HepG2 (cell line): ENCODE measurements around the gene IP6K3. TPM values are rescaled to one million over a fixed set of nuclear protein-coding genes. Genes with fewer than 3 reads are reported as not detected.

Source experiments
- EP300 ChIP-seq, 3 experiments: sonication (generic) in 1 of 3; formaldehyde crosslinking in 1 of 3; IDR thresholded peaks; 2 replicates each; pipeline versions ENCODE4 v1.5.1 to v1.6.1; 2011 to 2020; ENCODE audit warnings: low read depth in 2 of 3, low read length in 2 of 3, borderline replicate concordance in 1 of 3, improper control_type of control experiment in 1 of 3, mild to moderate bottlenecking in 1 of 3, missing genetic modification reagents in 1 of 3, moderate library complexity in 1 of 3
- FOXA1 ChIP-seq, 2 experiments: fragments of 450-650 bp in 1 of 2; sonication (generic) in 1 of 2; formaldehyde crosslinking in 1 of 2; IDR thresholded peaks; 2 replicates each; pipeline versions ENCODE4 v1.4.0 to v1.6.1; 2016 to 2020; ENCODE audit warnings: missing genetic modification reagents in 1 of 2
- HDAC2 ChIP-seq: sonication (generic); formaldehyde crosslinking; IDR thresholded peaks from 2 replicates; pipeline ENCODE4 v1.4.0; 2020; ENCODE audit warnings: missing genetic modification reagents
- HMG20A ChIP-seq: IDR thresholded peaks from 2 replicates; pipeline ENCODE4 v1.6.1; 2016; ENCODE audit warnings: borderline replicate concordance
- JUND ChIP-seq: sonication (generic); formaldehyde crosslinking; IDR thresholded peaks from 2 replicates; pipeline ENCODE4 v1.8.0; 2022; ENCODE audit warnings: mild to moderate bottlenecking, missing genetic modification reagents
- LCORL ChIP-seq, 2 experiments: fragments of 450-650 bp in 1 of 2; sonication (generic) in 1 of 2; formaldehyde crosslinking in 1 of 2; IDR thresholded peaks; 2 replicates each; pipeline versions ENCODE4 v1.5.0 to v1.6.1; 2017 to 2020; ENCODE audit warnings: antibody characterized with exemption in 1 of 2, missing genetic modification reagents in 1 of 2
- MED13 ChIP-seq: sonication (generic); formaldehyde crosslinking; IDR thresholded peaks from 2 replicates; pipeline ENCODE4 v1.5.0; 2020; ENCODE audit warnings: missing genetic modification reagents
- MZF1 ChIP-seq: sonication (generic); formaldehyde crosslinking; IDR thresholded peaks from 2 replicates; pipeline ENCODE4 v1.8.1; 2023; ENCODE audit warnings: mild to moderate bottlenecking, missing genetic modification reagents, borderline replicate concordance
- XRCC5 ChIP-seq: fragments of 200-400 bp; formaldehyde crosslinking; optimal IDR thresholded peaks from 2 replicates; pipeline ENCODE3; 2017; ENCODE audit warnings: mild to moderate bottlenecking, low read length
- ZC3H4 ChIP-seq: sonication (generic); formaldehyde crosslinking; IDR thresholded peaks from 2 replicates; pipeline ENCODE4 v1.4.0; 2020; ENCODE audit warnings: missing genetic modification reagents, borderline replicate concordance
- ZNF326 ChIP-seq: sonication (generic); formaldehyde crosslinking; IDR thresholded peaks from 2 replicates; pipeline ENCODE4 v1.4.0; 2020; ENCODE audit warnings: missing genetic modification reagents, borderline replicate concordance
- ZNF33A ChIP-seq: sonication (generic); formaldehyde crosslinking; IDR thresholded peaks from 2 replicates; pipeline ENCODE4 v1.5.1; 2020; ENCODE audit warnings: missing genetic modification reagents, mild to moderate bottlenecking, moderate library complexity, borderline replicate concordance
- ZNF557 ChIP-seq: sonication (generic); formaldehyde crosslinking; IDR thresholded peaks from 2 replicates; pipeline ENCODE4 v1.4.0; 2020; ENCODE audit warnings: missing genetic modification reagents
- ZSCAN31 ChIP-seq: sonication (generic); formaldehyde crosslinking; IDR thresholded peaks from 2 replicates; pipeline ENCODE4 v1.5.0; 2020; ENCODE audit warnings: low read depth, mild to moderate bottlenecking, missing genetic modification reagents
- polyA plus RNA-seq, 8 experiments: library from polyadenylated mRNA; depleted of rRNA in 3 of 8; stranded (reverse) in 7 of 8; unstranded in 1 of 8; fragments of >200 nt; fragmentation: Illumina TruSeq in 4 of 8; extraction: Trizol in 4 of 8; gene quantifications; 2 replicates each; pipeline versions ENCODE4 v1.2.1 to v1.2.3, GENCODE V29; 2011 to 2016; ENCODE audit warnings: low read depth in 4 of 8, missing spikeins in 1 of 8, mixed read lengths in 1 of 8; ENCODE audit not compliant: insufficient read depth in 1 of 8
- total RNA-seq, 5 experiments: library from RNA; depleted of rRNA; stranded (reverse); fragments of >200 nt; fragmentation: Illumina TruSeq; extraction: Trizol; gene quantifications; 2 replicates each; pipeline ENCODE4 v1.2.3, GENCODE V29; 2016; ENCODE audit warnings: low read depth in 1 of 5
- TF ChIP-seq, protein P1 (sequence below): sonication (generic); formaldehyde crosslinking; IDR thresholded peaks from 2 replicates; pipeline ENCODE4 v1.9.0; 2022; ENCODE audit warnings: low read depth, missing genetic modification reagents
- TF ChIP-seq, protein P2 (sequence below): sonication (generic); formaldehyde crosslinking; IDR thresholded peaks from 2 replicates; pipeline ENCODE4 v1.4.0; 2020; ENCODE audit warnings: mild to moderate bottlenecking, missing genetic modification reagents
- TF ChIP-seq, protein P3 (sequence below): sonication (generic); formaldehyde crosslinking; IDR thresholded peaks from 2 replicates; pipeline ENCODE4 v1.4.0; 2020; ENCODE audit warnings: mild to moderate bottlenecking, missing genetic modification reagents
- TF ChIP-seq, protein P4 (sequence below): sonication (generic); formaldehyde crosslinking; IDR thresholded peaks from 2 replicates; pipeline ENCODE4 v1.4.0; 2020; ENCODE audit warnings: missing genetic modification reagents

IP6K3 gene
- total and polyA plus RNA-seq, 2 of the 13 experiments (the other 11 are each of a cell fraction or from before 2014, with no cell fraction given): 0.11 to 0.18 TPM

DNA sequence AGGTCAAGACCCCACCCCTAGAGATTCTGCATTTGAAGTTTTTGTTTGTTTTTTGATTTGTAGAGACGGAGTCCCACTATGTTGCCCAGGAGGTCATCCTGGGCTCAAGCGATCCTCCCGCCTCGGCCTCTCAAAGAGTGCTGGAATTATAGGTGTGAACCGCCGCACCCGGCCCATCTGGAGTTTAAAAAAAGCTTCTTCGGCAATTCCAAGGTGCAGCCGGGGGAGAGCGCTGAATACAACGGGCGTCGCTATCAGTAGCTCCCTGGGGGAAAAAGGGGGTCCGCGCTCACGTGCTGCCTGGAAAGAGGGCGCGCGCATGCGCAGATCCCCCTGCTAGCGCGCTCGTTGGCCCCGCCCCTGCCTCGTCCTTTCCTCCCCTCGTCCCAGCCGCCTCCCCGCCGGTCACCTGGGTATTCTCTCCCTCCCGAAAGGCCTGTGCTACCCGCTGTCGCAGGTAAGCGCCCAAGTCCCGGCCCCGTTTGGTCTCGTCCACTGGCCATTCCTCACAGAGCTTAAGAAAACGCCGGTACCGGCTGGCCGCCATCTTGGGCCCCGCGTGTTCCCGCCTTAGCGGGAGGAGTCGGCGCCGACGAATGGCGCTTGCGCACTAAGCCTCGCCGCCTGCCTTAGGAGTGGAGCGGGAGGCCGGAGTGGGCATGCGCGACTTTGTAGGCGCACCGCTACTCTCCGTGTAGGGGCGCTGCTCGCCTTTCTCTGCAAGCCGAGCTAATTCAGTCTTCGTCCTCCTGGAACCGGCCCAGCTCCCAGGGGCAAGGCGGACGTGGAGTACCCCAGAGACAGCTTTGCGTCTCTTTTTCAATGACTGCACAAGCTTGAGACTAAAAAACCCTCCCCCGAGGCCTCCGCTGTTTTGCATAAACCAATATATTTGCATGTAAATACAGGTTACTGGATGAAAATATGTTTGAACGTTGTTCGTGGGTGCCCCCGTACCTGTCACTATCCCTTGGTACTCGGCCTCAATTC is 35.3 kb downstream of the IP6K3 start, which contains the start of gene UQCC2 (continued):
- TF ChIP-seq, protein P1, sequence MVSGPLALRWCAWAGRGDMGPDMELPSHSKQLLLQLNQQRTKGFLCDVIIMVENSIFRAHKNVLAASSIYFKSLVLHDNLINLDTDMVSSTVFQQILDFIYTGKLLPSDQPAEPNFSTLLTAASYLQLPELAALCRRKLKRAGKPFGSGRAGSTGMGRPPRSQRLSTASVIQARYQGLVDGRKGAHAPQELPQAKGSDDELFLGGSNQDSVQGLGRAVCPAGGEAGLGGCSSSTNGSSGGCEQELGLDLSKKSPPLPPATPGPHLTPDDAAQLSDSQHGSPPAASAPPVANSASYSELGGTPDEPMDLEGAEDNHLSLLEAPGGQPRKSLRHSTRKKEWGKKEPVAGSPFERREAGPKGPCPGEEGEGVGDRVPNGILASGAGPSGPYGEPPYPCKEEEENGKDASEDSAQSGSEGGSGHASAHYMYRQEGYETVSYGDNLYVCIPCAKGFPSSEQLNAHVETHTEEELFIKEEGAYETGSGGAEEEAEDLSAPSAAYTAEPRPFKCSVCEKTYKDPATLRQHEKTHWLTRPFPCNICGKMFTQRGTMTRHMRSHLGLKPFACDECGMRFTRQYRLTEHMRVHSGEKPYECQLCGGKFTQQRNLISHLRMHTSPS (CRISPR knock-in tag): no peak
- TF ChIP-seq MZF1: no peak; the same call in 1 of the 2 replicates
- TF ChIP-seq, protein P2, sequence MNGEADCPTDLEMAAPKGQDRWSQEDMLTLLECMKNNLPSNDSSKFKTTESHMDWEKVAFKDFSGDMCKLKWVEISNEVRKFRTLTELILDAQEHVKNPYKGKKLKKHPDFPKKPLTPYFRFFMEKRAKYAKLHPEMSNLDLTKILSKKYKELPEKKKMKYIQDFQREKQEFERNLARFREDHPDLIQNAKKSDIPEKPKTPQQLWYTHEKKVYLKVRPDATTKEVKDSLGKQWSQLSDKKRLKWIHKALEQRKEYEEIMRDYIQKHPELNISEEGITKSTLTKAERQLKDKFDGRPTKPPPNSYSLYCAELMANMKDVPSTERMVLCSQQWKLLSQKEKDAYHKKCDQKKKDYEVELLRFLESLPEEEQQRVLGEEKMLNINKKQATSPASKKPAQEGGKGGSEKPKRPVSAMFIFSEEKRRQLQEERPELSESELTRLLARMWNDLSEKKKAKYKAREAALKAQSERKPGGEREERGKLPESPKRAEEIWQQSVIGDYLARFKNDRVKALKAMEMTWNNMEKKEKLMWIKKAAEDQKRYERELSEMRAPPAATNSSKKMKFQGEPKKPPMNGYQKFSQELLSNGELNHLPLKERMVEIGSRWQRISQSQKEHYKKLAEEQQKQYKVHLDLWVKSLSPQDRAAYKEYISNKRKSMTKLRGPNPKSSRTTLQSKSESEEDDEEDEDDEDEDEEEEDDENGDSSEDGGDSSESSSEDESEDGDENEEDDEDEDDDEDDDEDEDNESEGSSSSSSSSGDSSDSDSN: peak; percentile 75
- TF ChIP-seq, protein P3, sequence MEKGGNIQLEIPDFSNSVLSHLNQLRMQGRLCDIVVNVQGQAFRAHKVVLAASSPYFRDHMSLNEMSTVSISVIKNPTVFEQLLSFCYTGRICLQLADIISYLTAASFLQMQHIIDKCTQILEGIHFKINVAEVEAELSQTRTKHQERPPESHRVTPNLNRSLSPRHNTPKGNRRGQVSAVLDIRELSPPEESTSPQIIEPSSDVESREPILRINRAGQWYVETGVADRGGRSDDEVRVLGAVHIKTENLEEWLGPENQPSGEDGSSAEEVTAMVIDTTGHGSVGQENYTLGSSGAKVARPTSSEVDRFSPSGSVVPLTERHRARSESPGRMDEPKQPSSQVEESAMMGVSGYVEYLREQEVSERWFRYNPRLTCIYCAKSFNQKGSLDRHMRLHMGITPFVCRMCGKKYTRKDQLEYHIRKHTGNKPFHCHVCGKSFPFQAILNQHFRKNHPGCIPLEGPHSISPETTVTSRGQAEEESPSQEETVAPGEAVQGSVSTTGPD: no peak
- no peak for TF ChIP-seq JUND
- no peak for TF ChIP-seq EP300 (IDR thresholded peaks at IDR 0.05; ENCODE audit: low read depth in 2 of 2, low read length in 2 of 2)
- 0 out of 2 replicates have a peak, but pooled peaks have one; percentile 11 for TF ChIP-seq EP300 (CRISPR knock-in tag; IDR thresholded peaks at IDR 0.05; ENCODE audit: borderline replicate concordance)
- TF ChIP-seq FOXA1 (IDR thresholded peaks at IDR 0.05): no peak
- no peak for TF ChIP-seq FOXA1 (CRISPR knock-in tag; IDR thresholded peaks at IDR 0.05)
- TF ChIP-seq LCORL (IDR thresholded peaks at IDR 0.05): no peak
- peak; percentile 65 for TF ChIP-seq LCORL (CRISPR knock-in tag; IDR thresholded peaks at IDR 0.05)
- TF ChIP-seq ZSCAN31 (CRISPR knock-in tag): peak; percentile 98
- TF ChIP-seq HMG20A (CRISPR knock-in tag): no peak
- no peak for TF ChIP-seq ZNF33A (CRISPR knock-in tag)
- TF ChIP-seq, protein P4, sequence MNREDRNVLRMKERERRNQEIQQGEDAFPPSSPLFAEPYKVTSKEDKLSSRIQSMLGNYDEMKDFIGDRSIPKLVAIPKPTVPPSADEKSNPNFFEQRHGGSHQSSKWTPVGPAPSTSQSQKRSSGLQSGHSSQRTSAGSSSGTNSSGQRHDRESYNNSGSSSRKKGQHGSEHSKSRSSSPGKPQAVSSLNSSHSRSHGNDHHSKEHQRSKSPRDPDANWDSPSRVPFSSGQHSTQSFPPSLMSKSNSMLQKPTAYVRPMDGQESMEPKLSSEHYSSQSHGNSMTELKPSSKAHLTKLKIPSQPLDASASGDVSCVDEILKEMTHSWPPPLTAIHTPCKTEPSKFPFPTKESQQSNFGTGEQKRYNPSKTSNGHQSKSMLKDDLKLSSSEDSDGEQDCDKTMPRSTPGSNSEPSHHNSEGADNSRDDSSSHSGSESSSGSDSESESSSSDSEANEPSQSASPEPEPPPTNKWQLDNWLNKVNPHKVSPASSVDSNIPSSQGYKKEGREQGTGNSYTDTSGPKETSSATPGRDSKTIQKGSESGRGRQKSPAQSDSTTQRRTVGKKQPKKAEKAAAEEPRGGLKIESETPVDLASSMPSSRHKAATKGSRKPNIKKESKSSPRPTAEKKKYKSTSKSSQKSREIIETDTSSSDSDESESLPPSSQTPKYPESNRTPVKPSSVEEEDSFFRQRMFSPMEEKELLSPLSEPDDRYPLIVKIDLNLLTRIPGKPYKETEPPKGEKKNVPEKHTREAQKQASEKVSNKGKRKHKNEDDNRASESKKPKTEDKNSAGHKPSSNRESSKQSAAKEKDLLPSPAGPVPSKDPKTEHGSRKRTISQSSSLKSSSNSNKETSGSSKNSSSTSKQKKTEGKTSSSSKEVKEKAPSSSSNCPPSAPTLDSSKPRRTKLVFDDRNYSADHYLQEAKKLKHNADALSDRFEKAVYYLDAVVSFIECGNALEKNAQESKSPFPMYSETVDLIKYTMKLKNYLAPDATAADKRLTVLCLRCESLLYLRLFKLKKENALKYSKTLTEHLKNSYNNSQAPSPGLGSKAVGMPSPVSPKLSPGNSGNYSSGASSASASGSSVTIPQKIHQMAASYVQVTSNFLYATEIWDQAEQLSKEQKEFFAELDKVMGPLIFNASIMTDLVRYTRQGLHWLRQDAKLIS: no peak
- TF ChIP-seq MED13: peak; percentile 74
- TF ChIP-seq ZC3H4: no peak
- no peak for TF ChIP-seq ZNF326 (CRISPR knock-in tag)
- no peak for TF ChIP-seq ZNF557 (CRISPR knock-in tag)
- TF ChIP-seq XRCC5: peak; percentile 66
- peak; percentile 66 for TF ChIP-seq HDAC2 (CRISPR knock-in tag)
